Smooth muscle cell of trachea (primary cell): ENCODE results near the gene RPS28. TPM values are rescaled to one million over a fixed set of nuclear protein-coding genes. Genes with fewer than 3 reads are reported as not detected.

Experiments
- total RNA-seq: library from RNA; depleted of rRNA; stranded (reverse); fragments of >200 nt; gene quantifications from 2 replicates; pipeline ENCODE4 v1.2.1, GENCODE V29; 2014

RPS28 gene
- total RNA-seq, result 242 and 329 TPM in 2 replicates

GRCh38 chr19:8321067-8321985 is at the start of gene RPS28, which contains the start of gene NDUFA7:
Gene RPS28, plus strand, starts transcription at chr19:8321496. Its CDS starts 35 bp downstream, at chr19:8321531.
Gene NDUFA7, minus strand, starts transcription at chr19:8321375. Its CDS starts 17 bp downstream, at chr19:8321358.

GRCh38 chr19:8307965-8308866 is 13.1 kb upstream of the RPS28 start, which contains the start of gene CD320:
Gene CD320, minus strand, starts transcription at chr19:8308358. Its CDS starts 68 bp downstream, at chr19:8308290.

GRCh38 chr19:8342684-8343482 is 21.6 kb downstream of the RPS28 start, which contains the start of gene KANK3:
Gene KANK3, minus strand, starts transcription at chr19:8343262. Its CDS starts 5,434 bp downstream, at chr19:8337828.

GRCh38 chr19:8363803-8364771 is 42.8 kb downstream of the RPS28 start, which contains the start of gene ANGPTL4:
Gene ANGPTL4, plus strand, starts transcription at chr19:8364155. Its CDS starts 167 bp downstream, at chr19:8364322.

Other genes with a start within 250 kb of the RPS28 start
- not detected in 2 replicates for gene FBN3, start 171.9 kb upstream of the RPS28 start, total RNA-seq
- 1.0 and 16.7 TPM in 2 replicates for gene CERS4, start 112.1 kb upstream of the RPS28 start, total RNA-seq
- gene CD320, start 13.1 kb upstream of the RPS28 start, total RNA-seq, result 28.0 and 41.9 TPM in 2 replicates
- 8.4 and 19.8 TPM in 2 replicates for gene NDUFA7, start 121 bp upstream of the RPS28 start, total RNA-seq
- gene KANK3, start 21.8 kb downstream of the RPS28 start, total RNA-seq, result 0.15 and 0.50 TPM in 2 replicates
- gene ANGPTL4, start 42.7 kb downstream of the RPS28 start, total RNA-seq, result 3.9 and 6.9 TPM in 2 replicates
- gene RAB11B, start 68.9 kb downstream of the RPS28 start, total RNA-seq, result 48.6 and 113 TPM in 2 replicates
- 62.3 and 126 TPM in 2 replicates for gene MARCHF2, start 91.8 kb downstream of the RPS28 start, total RNA-seq
- gene HNRNPM, start 123.5 kb downstream of the RPS28 start, total RNA-seq, result 47.8 and 97.3 TPM in 2 replicates
- not detected in 2 replicates for gene PRAM1, start 181.1 kb downstream of the RPS28 start, total RNA-seq
- 7.8 and 10.5 TPM in 2 replicates for gene ZNF414, start 192.7 kb downstream of the RPS28 start, total RNA-seq